Measurements from ENCODE around the gene PHACTR2.
A peak's percentile ranks its signal among the peaks of the same experiment; 100 is the strongest.
"Not testable (repeated sequence)": the region's sequence is repeated elsewhere in the genome, so short reads cannot be mapped to it uniquely, and the experiment has no call there.

PHACTR2 gene

DNA sequence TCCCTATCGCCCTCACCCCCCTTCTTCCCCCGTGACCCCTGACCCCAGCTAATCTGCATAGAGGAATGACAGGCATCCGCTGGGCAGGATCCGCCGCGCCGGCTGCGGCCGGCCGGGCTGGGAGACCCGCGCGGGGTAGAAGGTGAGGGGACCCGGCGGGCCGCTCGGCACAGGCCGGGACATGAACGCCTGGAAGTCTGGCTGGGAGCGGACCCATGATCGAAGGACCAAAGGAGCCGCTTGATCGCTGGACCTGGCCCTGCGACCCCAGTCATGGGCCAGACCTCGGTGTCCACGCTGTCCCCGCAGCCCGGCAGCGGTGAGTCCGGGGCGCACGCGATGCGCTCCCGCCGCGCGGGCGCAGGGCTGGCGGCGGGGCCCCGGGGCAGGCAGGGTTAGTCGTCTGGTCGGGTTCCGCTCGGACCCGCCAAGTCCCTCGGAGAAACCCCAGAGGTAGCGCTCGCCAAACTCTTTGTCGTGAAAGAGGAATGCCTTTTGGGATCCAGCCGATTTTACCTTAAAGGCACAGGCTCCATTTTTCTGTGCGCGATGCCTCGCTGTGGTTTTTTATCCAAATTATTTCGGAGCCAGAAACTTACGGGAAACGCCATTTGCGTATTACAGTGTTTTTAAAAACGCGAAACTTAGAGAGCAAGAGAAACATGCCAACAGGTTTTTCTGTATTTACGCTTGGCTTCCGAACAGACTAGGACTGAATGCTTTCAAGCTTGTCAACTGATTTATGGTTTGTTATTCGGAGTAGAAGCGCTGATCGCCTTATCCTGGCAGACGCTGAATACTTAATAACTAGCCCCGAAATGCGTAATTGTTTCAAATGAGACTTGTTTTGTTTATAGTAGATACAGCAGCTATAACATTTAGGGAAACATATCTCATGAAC, at the start of gene PHACTR2:
PHACTR2 (plus strand) TSS at position 75 of the 901 bp plus-strand sequence; CDS start at position 274, 199 bp downstream.
- DNase-seq, result peak in 1 of 2 experiments; percentile 12

DNA sequence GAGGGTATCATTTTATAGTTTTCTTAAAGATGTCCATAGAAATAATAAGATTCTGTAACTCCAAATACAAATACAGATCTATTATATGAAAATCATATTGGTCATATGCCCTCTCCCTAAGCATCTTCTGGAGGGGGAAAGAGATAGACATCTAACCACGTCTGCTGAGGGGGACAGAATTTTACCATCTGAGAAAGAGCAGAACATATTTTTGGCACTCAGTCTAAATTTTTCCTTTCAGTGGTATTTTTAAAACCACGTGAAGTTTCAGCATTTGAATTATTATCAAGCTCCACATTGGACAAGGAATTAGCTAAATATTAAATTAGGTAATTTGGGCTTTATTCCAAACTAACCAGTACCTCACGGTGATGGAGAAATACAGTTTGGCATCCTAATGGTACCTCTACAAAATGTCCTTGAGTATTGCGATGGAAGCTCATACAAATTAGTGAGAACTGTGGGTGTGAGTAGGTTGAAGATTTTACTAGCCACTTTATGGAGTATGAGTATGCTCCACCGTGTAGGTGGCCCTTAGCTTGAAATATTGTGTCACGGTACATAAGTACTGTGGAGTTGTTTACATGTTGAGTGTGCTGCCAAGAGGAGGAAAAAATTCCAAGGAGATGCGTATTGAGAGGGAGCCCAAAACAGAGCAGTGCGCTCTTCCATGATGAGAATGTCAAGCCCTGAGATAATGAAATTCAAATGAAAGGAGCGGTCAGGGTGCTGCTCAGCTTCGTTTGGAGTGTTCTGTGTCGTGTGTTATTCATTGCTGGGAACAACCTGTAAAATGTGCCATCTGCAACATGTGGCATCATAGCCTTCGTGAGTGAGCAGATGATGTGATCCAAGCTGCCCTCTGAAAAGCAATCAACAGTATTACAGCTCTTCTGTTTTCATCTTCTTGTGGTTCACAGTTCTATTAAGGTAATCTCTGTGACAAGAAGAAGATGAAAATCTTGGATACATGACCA, 48.4 kb upstream of the PHACTR2 start:
- no peak for DNase-seq

DNA sequence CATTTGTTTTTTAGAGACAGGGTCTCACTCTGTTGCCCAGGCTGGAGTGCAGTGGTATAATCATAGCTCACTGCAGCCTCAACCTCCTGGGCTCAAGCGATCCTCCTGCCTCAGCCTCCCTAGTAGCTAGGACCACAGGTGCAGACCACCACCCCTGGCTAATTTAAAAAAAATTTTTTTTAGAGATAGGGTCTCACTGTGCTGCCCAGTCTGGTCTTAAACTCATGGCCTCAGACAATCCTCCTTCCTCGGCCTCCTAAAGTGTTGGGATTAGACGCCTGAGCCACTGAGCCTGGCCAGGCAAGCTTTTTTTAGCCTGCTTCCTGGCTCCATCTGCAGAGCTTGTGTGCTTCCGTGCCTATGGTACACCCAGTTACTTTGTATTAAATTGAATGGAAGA, 46.6 kb upstream of the PHACTR2 start:
- DNase-seq, result not testable (repeated sequence)

DNA sequence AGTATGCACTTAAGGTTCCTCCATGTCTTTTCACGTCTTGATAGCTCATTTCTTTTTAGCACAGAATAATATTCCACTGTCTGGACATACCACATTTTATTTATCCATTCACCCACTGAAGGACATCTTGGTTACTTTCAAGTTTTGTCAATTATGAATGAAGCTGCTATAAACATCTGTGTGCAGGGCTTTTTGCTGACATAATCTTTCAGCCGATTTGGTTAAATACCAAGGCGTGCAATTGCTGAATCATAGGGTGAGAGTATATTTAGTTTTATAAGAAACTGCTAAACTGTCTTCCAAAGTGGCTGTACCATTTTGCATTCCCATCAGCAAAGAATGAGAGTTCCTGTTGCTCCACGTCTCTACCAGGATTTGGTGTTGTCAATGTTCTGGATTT, 44.9 kb upstream of the PHACTR2 start:
- no peak for DNase-seq

DNA sequence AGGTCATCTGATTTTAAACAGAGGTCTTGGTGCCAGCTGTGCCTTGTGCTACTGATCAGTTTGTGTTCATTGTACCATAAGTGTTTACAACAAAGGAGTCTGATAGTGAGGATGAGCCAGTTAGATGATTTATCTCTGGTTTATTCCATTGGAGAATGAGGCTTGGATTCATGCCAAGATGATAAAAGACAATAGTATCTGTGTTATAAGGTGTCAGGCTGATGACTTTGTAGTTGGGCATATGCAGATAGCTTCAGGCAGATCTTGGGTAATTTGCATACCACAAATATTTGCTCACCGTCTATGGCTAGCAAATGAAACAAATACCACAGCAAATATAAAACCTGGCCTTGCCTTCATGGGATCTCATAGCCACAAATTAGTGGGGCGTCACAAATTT, 43.3 kb upstream of the PHACTR2 start:
- peak; percentile 29 to 42 for DNase-seq

DNA sequence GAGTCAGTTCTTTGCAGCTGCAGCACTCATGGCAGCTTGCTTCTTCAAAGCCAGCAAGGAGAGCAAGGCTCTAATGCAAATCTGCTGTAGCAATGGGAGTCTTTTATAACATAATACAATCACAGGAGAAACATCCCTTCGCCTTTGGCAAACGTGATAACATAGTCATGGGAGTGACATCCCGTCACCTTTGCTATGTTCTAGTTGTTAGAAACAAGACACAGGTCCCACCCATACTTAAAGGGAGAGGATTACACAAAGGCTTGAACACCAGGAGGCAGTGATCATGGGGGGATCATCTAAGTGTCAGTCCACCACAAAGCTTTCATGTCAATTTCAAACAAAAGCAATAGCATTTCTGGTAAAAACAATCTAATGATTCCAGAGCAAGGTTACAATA, 40.1 kb upstream of the PHACTR2 start:
- DNase-seq, result no peak

DNA sequence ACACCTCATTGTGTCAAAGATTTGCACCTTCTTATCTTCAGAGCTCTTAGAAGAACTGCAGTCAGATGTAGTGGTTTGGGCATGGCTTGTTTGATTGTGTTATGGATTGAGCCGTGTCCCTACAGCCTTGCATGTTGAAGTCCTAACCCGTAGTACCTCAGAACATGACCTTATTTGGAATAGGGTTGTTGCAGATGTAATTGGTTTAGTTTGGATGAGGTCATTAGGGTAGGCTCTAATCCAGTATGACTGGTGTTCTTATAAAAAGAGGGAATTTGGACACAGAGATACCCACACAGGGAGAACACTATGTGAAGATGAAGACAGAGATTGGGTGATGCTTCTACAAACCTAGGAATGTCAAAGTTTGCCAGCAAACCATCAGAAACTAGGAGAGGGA, 35.4 kb upstream of the PHACTR2 start:
- no peak for DNase-seq

DNA sequence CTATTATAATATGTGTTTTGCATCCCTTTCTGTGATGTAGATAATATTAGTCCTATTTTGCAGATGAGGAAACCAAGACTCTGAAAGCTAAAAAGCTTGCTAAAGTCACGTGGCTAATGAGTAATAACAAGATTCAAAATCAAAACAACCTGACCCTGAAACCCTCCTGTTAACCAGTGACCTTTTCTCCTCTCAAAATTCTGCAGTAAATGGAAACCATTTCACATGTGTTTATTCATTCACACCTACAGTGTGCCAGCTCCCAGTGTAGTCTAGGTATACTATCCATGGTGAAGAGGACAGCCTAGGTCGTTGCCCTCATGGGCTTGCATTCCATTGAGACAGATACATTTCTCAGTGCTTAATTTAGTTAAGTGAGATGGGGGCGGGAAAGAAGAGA, 30.6 kb upstream of the PHACTR2 start:
- no peak for DNase-seq

DNA sequence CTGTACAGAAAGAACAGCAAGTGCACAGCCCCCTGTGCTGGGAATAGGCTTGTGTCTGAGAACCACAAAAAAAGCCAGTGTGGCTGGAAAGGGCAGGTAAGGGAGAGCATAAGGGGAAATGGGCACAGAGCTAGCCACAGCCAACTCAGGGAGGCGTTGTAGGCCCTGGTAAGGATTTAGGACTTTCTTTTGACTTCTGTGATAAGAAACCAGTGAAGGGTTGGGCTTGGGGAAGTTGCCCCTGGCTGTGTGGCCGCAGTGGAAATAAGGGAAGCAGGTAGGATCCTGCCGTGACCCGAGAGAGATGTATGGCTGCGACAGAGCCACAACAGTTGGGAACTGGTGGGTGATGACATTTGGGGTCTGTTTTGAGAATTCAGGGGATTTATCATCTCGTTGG, 30.0 kb upstream of the PHACTR2 start:
- no peak for DNase-seq

DNA sequence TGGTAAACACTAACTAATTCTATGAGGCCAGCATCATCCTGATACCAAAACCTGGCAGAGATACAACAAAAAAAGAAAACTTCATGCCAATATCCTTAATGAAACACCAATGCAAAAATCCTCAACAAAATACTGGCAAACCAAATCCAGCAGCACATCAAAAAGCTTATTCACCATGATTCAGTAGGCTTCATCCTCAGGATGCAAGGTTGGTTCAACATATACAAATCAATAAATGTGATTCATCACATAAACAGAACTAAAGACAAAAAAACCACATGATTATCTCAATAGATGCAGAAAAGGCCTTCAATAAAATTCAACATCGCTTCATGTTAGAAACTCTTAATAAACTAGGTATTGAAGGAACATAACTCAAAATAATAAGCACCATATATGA, 28.4 kb upstream of the PHACTR2 start:
- DNase-seq, result not testable (repeated sequence)

DNA sequence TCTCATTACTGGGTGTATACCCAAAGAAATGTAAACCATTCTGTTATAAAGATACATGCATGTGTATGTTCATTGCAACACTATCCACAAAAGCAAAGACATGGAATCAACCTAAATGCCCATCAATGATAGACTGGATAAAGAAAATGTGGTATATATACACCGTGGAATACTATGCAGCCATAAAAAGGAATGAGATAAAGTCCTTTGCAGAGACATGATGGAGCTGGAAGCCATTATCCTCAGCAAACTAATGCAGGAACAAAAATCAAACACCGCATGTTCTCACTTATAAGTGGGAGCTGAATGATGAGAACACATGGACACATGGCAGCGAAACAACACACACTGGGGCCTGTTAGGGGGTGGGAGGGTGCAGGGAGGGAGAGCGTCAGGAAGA, 26.4 kb upstream of the PHACTR2 start:
- not testable (repeated sequence) for DNase-seq

DNA sequence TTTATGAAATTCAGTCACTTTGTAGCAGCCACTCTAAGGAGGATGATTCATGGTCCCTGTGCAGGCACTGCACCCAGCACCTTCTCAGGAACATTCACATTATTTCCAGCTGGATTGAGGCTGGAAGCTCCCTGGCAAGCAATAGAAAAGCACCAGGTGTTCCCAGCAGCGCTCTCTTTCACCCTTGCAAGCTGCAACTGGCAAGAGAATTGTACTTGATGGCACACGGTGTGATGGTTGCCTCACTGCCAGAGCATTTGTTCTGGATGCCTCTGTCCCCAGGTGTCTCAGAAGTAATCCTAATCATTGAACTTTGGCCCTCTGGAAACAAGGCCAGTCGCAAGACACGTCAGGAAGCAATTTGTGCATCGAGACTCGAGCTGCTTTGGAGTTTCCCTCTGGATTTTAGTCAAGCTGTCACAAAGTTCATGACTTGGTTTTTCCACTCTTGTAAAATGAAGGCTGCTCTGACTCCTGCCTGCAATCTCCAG, 24.9 kb upstream of the PHACTR2 start:
- DNase-seq, result peak; percentile 31 to 46

DNA sequence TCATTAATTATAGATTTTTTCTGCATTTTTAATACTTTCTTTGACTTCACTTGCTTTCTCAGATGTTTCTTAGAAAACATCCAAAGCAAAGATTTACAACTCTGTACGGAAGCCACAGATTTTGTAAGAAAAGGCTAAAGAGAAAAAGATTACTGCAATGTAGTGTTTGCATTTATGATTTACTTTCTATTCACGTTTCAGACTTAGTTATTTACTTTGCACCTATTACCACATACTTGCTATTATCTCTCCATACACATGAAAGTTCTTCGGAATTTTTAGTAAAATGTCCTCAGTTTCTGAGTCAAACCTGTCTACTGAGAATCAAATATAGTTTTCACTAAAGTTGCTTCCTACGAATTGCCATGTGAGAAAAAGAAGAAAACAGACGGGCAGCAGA, 22.2 kb upstream of the PHACTR2 start:
- DNase-seq, result no peak

DNA sequence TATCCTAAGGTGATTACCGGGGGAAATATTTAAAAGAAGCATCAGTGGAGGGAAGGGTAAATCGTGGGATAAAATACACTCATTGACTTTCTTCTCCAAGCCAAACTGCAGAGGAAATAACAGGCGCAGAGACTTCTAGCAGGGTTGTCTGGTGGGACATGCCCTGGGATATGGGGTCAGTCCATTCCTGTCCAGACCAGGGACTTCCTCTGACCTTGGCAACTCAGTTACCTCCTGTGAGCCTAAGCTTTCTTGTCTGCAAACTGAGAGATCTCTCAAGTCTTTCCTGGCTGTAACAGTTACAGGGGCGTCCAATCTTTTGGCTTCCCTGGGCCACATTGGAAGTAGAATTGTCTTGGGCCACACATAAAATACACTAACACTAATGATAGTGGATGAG, 21.7 kb upstream of the PHACTR2 start:
- DNase-seq, result no peak

DNA sequence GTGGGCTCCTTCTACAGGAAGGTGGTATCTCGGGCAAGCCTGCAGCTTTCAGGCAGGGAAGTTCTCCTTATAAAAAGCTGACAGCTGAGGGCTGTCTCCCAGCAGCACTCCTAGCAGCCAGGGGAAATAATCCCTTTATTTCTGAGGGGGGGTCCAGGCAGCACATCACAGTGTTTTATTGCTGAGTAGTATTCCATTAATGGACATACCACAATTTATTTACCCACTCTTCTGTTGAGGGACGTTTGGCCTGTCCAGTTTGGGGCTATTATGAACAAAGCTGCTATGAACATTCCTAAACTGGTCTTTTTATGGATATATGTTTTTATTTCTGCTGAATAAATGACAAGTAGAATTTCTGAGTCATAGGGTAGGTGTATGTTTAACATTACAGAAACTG, 20.0 kb upstream of the PHACTR2 start:
- DNase-seq, result no peak

DNA sequence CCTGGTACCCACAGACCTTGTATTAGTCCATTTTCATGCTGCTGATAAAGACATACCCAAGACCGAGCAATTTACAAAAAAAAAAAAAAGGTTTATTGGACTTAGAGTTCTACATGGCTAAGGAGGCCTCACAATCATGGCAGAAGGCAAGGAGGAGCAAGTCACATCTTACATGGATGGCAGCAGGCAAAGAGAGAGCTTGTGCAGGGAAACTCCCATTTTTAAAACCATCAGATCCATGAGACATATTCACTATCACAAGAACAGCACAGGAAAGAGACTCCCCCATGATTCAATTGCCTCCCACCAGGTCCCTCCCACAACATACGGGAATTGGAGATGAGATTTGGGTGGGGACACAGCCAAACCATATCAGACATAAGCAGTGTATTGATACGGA, 17.6 kb upstream of the PHACTR2 start:
- not testable (repeated sequence) for DNase-seq

DNA sequence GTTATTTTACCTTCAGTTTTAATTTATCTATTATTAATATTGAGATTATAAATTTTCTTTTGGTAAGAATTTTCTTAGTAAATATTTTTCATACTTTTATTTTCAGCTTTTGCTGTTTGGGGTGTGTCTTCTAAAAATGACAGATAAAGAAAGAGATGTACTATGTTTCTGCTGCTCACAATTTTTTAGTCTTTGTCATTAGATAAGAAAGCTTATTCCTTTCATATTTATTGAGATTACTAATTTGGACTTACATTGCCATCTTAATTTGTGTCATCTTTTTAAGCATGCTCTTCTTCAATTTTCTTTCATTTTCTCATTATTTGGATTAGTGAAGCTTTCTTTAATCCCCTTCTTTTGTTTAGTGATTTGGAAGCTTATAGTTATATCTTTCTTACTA, 13.6 kb upstream of the PHACTR2 start:
- no peak for DNase-seq

DNA sequence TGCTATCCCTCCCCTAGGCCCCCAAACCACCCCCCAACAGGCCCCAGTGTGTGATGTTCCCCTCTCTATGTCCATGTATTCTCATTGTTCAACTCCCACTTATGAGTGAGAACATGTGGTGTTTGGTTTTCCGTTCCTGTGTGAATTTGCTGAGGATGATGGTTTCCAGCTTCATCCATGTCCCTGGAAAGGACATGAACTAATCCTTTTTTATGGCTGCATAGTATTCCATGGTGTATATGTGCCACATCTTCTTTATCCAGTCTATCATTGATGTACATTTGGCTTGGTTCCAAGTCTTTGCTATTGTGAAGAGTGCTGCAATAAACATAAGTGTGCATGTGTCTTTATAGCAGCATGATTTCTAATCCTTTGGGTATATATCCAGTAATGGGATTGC, 11.8 kb upstream of the PHACTR2 start:
- not testable (repeated sequence) for DNase-seq

DNA sequence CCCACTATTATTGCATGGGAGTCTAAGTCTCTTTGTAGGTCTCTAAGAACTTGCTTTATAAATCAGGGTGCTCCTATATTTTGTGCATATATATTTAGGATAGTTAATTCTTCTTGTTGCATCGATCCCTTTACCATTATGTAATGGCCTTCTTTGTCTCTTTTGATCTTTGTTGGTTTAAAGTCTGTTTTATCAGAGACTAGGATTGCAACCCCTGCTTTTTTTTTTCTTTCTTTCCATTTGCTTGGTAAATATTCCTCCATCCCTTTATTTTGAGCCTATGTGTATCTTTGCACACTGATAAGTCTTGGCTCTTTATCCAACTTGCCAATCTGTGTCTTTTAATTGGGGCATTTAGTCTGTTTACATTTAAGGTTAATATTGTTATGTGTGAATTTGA, 8.3 kb upstream of the PHACTR2 start:
- DNase-seq, result not testable (repeated sequence)

DNA sequence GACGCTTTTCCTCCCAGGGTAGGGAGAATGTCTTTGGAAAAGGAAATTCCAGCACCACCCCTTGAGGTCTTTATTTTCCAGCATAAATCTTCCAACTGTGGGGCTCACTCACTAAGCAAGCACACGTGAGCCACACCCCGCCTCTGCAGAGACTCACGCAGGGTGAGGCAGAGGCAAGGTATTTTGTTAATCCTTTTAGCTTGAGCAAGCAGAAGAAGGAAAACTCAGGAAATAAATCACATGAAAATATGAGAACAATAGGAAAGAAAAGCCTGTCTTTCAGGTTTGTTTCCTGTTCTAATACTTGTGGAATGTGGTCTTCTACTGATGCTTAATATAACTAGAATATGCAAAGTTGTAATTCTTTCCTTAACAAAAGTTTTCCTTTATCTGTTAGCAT, 4.1 kb upstream of the PHACTR2 start:
- no peak for DNase-seq

DNA sequence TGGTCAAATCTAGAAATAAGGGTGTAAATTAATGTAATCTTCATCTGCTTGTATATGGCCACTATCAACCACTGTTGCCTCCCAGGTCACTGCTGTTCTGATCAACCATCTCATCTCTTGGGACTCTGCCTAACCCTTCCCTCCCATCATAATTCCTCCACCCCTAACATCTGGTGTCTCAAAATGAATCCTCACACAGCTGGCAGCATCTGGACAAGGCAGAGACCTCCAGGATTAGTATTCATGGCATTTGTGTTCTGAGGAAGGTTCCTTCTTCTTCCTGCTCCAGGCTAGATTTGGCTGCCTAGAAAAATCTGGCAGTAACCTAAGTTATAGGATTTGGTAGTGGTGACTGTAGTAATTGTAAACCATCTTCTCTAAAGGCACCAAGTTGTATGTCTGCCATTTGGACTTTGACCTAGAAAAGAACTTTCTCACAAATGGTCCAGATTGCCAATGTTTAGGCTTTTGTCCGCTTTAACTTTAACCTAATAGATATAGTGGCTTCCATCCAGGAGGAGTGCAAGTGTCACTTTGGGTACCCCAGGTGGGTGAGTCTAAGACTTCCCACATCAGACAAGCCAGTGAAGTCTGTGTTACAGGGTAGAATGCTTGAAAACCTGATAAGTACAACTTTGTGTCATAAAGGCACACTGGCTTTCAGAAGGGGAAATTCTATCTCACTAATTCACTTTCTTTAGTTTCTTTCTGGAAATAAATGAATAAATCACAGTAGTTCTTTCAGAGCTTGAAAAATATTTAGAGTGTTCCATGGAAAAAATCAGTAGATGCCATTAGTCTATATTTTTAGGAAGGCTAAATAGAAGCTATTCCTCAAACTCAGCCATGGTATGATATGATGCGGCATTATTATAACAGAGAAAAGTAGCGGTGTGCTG, 3.0 kb upstream of the PHACTR2 start:
- no peak for DNase-seq

DNA sequence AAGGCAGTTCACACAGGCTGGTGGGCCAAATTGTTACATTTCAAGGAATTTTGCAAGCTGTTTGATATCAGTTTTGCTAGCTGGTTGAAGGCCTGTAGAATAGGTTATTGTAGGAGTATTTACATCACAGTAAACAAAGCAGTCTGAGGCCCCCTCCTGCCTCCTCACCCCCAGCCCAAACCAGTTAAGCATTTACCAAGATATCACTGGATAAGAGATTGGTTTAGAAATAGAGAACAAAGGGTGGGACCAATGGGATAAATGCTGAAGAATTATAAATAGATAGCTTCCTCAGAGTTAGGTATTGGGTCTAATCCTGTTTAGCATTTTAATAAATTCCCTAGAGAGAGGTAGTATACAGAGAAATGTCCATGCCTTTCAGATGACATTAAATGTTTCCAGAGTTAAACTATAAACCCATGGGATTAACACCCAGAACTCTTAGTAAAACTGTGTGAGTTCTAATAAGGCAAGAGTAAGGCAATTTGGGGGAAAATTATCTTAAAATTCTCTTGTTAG, 2.3 kb upstream of the PHACTR2 start:
- no peak for DNase-seq
